SK-N-SH (cell line): ENCODE results near the gene DEPDC5. TPM values are rescaled to one million over a fixed set of nuclear protein-coding genes. Genes with fewer than 3 reads are reported as not detected.

Experiments
- CTCF ChIA-PET: fragments of 300-600, 350-600 bp; formaldehyde crosslinking; extraction: SDS; loops from one replicate; lab custom pipeline; 2021; lab: Yijun Ruan, JAX
- POLR2A ChIA-PET: fragments of 350-600 bp; sonication (Branson Sonifier 250); formaldehyde crosslinking; extraction: SDS; loops from one replicate; lab custom pipeline; 2020; ENCODE audit warnings: antibody characterized with exemption, inconsistent platforms; lab: Yijun Ruan, JAX
- DNase-seq: peaks from one replicate; pipeline ENCODE4 v3.0.0; 2012
- H2AFZ ChIP-seq: fragments of 200-600 bp; sonication (generic); 2 replicates; pipeline ENCODE4 v1.8.1; 2016; ENCODE audit warnings: antibody characterized with exemption, mild to moderate bottlenecking, low read depth
- H3F3A ChIP-seq: fragments of 200-600 bp; sonication (generic); replicated peaks from 2 replicates; pipeline ENCODE3; 2016; ENCODE audit warnings: antibody characterized with exemption, mild to moderate bottlenecking; ENCODE audit not compliant: insufficient read depth
- H3K27ac ChIP-seq, 2 experiments: fragments of 200-500 bp in 1 of 2; fragments of 200-600 bp in 1 of 2; sonication (Bioruptor generic) in 1 of 2; sonication (generic), shearing (Covaris generic) in 1 of 2; 2 replicates each; pipeline versions ENCODE4 v1.5.1 to v1.6.1; 2014 to 2016; ENCODE audit warnings: low read depth in 2 of 2, inconsistent platforms in 1 of 2, low read length in 1 of 2, mild to moderate bottlenecking in 1 of 2, mixed read lengths in 1 of 2
- H3K27me3 ChIP-seq: fragments of 200-600 bp; sonication (generic), shearing (Covaris generic); 2 replicates; pipeline ENCODE4 v1.6.1; 2016; ENCODE audit warnings: mixed run types; ENCODE audit not compliant: insufficient read depth
- H3K36me3 ChIP-seq, 2 experiments: fragments of 200-500 bp in 1 of 2; fragments of 200-600 bp in 1 of 2; sonication (Bioruptor generic) in 1 of 2; sonication (generic) in 1 of 2; replicated peaks in 1 of 2; 2 replicates each; pipeline versions ENCODE3 to v1.5.1; 2014 to 2016; ENCODE audit warnings: low read length in 1 of 2, mild to moderate bottlenecking in 1 of 2; ENCODE audit not compliant: insufficient read depth in 2 of 2, control insufficient read depth in 1 of 2
- H3K4me1 ChIP-seq, 2 experiments: fragments of 200-500 bp in 1 of 2; fragments of 200-600 bp in 1 of 2; sonication (Bioruptor generic) in 1 of 2; sonication (generic), shearing (Covaris generic) in 1 of 2; 2 replicates each; pipeline versions ENCODE4 v1.5.1 to v1.6.1; 2014 to 2016; ENCODE audit warnings: low read depth in 1 of 2, low read length in 1 of 2, mixed run types in 1 of 2; ENCODE audit not compliant: insufficient read depth in 2 of 2, control insufficient read depth in 1 of 2
- H3K4me2 ChIP-seq: fragments of 200-600 bp; sonication (generic), shearing (Covaris generic); 2 replicates; pipeline ENCODE4 v1.6.1; 2017; ENCODE audit warnings: mixed run types
- H3K4me3 ChIP-seq, 2 experiments: fragments of 200-500 bp in 1 of 2; fragments of 200-600 bp in 1 of 2; sonication (Bioruptor generic) in 1 of 2; sonication (generic), shearing (Covaris generic) in 1 of 2; 2 replicates each; pipeline versions ENCODE4 v1.5.1 to v1.8.1; 2014 to 2016; ENCODE audit warnings: low read depth in 2 of 2, inconsistent platforms in 1 of 2, low read length in 1 of 2, mild to moderate bottlenecking in 1 of 2, mixed read lengths in 1 of 2, moderate library complexity in 1 of 2
- H3K79me2 ChIP-seq: fragments of 200-600 bp; sonication (generic); 2 replicates; pipeline ENCODE4 v1.8.1; 2017; ENCODE audit warnings: mild to moderate bottlenecking; ENCODE audit not compliant: insufficient read depth
- H3K9ac ChIP-seq: fragments of 200-600 bp; sonication (generic); 2 replicates; pipeline ENCODE4 v1.6.1; 2017; ENCODE audit warnings: mixed run types
- H3K9me2 ChIP-seq: fragments of 200-600 bp; sonication (generic); 2 replicates; pipeline ENCODE4 v1.6.1; 2017; ENCODE audit warnings: mixed run types
- H3K9me3 ChIP-seq: fragments of 200-600 bp; sonication (generic); 2 replicates; pipeline ENCODE4 v1.6.1; 2017; ENCODE audit warnings: mixed run types, mild to moderate bottlenecking, moderate library complexity
- H4K20me1 ChIP-seq: fragments of 200-600 bp; sonication (generic); 2 replicates; pipeline ENCODE4 v1.6.1; 2017; ENCODE audit warnings: mild to moderate bottlenecking, mixed run types; ENCODE audit not compliant: insufficient read depth
- ELF1 ChIP-seq: IDR thresholded peaks from 2 replicates; pipeline ENCODE4 v1.4.0; 2012
- FOXJ3 ChIP-seq: sonication (generic); formaldehyde crosslinking; IDR thresholded peaks from 2 replicates; pipeline ENCODE4 v1.5.1; 2020; ENCODE audit warnings: mild to moderate bottlenecking, missing genetic modification reagents
- GABPA ChIP-seq: IDR thresholded peaks from 2 replicates; pipeline ENCODE4 v1.4.0; 2012; ENCODE audit warnings: low read depth, mild to moderate bottlenecking
- JUND ChIP-seq: IDR thresholded peaks from 2 replicates; pipeline ENCODE4 v1.4.0; 2012
- MEF2A ChIP-seq: IDR thresholded peaks from 2 replicates; pipeline ENCODE4 v1.4.0; 2012; ENCODE audit warnings: low read depth, borderline replicate concordance
- MXI1 ChIP-seq: IDR thresholded peaks from 2 replicates; pipeline ENCODE4 v1.6.1; 2012; ENCODE audit warnings: mild to moderate bottlenecking, low read depth, low read length, improper control_type of control experiment
- NRF1 ChIP-seq: IDR thresholded peaks from 2 replicates; pipeline ENCODE4 v1.6.1; 2012; ENCODE audit warnings: low read depth, mild to moderate bottlenecking, low read length
- PBX3 ChIP-seq: IDR thresholded peaks from 2 replicates; pipeline ENCODE4; 2012
- POLR2AphosphoS5 ChIP-seq: IDR thresholded peaks from 2 replicates; pipeline ENCODE4 v1.6.1; 2012; ENCODE audit warnings: low read depth, low read length
- TAF1 ChIP-seq: IDR thresholded peaks from 2 replicates; pipeline ENCODE4 v1.6.1; 2012; ENCODE audit warnings: low read depth, mild to moderate bottlenecking, low read length, moderate library complexity, borderline replicate concordance
- TCF12 ChIP-seq: IDR thresholded peaks from 2 replicates; pipeline ENCODE4 v1.4.0; 2012
- TEAD4 ChIP-seq: IDR thresholded peaks from 2 replicates; pipeline ENCODE4 v1.4.0; 2012; ENCODE audit warnings: mild to moderate bottlenecking, borderline replicate concordance; ENCODE audit not compliant: insufficient read depth
- YY1 ChIP-seq: IDR thresholded peaks from 2 replicates; pipeline ENCODE4 v1.4.0; 2012; ENCODE audit warnings: low read depth, mild to moderate bottlenecking
- WGBS: methylation state at CpG from one replicate; pipeline ENCODE4 v1.1.6; 2017; ENCODE audit warnings: low lambda C conversion rate; 5-methylcytosine and 5-hydroxymethylcytosine counted together
- polyA plus RNA-seq, 3 experiments: library from polyadenylated mRNA; depleted of rRNA; stranded (reverse); fragments of >200 nt; gene quantifications; 2 replicates each; pipeline ENCODE4 v1.2.3, GENCODE V29; 2012
- TF ChIP-seq, protein P1 (sequence below): fragments of 150-350 bp; IDR thresholded peaks from 2 replicates; pipeline ENCODE4 v1.6.1; 2017; ENCODE audit warnings: antibody characterized with exemption, low read length, low read depth, borderline replicate concordance
- TF ChIP-seq, protein P2 (sequence below): fragments of 200-600 bp; sonication (generic); IDR thresholded peaks from 2 replicates; pipeline ENCODE4 v1.6.1; 2017; ENCODE audit warnings: antibody characterized with exemption, mild to moderate bottlenecking, moderate library complexity

Gene DEPDC5
- polyA plus RNA-seq, 1 of the 3 experiments (the other 2 are of a cell fraction): 7.8 TPM

DNA sequence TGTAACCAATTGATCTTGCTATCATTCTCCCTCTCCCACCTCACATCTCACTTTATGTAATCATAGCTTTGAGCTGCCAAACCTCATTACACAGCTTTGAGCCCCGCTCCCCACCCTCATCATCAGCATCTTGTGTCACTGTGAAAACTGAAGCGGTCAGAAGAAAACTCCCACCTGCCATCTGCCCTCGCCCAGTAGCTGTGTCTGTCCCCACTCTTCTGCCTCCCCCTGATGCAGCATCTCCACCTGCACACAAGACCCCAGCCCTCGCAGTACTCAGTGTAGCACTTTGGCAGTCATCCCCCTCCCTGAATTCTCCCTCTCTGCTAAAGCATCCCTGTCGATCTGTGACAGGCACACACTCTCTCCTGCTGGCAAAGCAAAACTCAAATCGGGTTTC is 130.2 kb downstream of the DEPDC5 start:
- no peak overlapping the region for H3K4me3 ChIP-seq
- CTCF ChIA-PET: no interaction called here
- WGBS: 96% methylated on average over 6 of the region's 6 CpGs
- no peak overlapping the region for H3K4me2 ChIP-seq
- H3K9ac ChIP-seq: no peak overlapping the region
- no peak overlapping the region for H3K27ac ChIP-seq
- POLR2A ChIA-PET: no interaction called here
- H3K9me3 ChIP-seq: no peaks in the 10 kb centered on the region
- TF ChIP-seq YY1 (no peak), POLR2AphosphoS5 (no peak), PBX3 (no peak), JUND (no peak), NRF1 (no peak), TEAD4 (no peak), TCF12 (no peak), MXI1 (no peak), MEF2A (no peak), GABPA (no peak), TAF1 (no peak), FOXJ3 (CRISPR knock-in tag) (no peak), ELF1 (no peak)
- TF ChIP-seq, protein P1, sequence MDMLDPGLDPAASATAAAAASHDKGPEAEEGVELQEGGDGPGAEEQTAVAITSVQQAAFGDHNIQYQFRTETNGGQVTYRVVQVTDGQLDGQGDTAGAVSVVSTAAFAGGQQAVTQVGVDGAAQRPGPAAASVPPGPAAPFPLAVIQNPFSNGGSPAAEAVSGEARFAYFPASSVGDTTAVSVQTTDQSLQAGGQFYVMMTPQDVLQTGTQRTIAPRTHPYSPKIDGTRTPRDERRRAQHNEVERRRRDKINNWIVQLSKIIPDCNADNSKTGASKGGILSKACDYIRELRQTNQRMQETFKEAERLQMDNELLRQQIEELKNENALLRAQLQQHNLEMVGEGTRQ: no peak
- TF ChIP-seq, protein P2, sequence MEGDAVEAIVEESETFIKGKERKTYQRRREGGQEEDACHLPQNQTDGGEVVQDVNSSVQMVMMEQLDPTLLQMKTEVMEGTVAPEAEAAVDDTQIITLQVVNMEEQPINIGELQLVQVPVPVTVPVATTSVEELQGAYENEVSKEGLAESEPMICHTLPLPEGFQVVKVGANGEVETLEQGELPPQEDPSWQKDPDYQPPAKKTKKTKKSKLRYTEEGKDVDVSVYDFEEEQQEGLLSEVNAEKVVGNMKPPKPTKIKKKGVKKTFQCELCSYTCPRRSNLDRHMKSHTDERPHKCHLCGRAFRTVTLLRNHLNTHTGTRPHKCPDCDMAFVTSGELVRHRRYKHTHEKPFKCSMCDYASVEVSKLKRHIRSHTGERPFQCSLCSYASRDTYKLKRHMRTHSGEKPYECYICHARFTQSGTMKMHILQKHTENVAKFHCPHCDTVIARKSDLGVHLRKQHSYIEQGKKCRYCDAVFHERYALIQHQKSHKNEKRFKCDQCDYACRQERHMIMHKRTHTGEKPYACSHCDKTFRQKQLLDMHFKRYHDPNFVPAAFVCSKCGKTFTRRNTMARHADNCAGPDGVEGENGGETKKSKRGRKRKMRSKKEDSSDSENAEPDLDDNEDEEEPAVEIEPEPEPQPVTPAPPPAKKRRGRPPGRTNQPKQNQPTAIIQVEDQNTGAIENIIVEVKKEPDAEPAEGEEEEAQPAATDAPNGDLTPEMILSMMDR: no peak
- DNase-seq: no peak
- no peaks in the 10 kb centered on the region for H3K27me3 ChIP-seq
- no peaks in the 10 kb centered on the region for H4K20me1 ChIP-seq
- no peaks in the 10 kb centered on the region for H3K79me2 ChIP-seq
- H3K4me1 ChIP-seq: no peaks in the 10 kb centered on the region
- H3K9me2 ChIP-seq: no peaks in the 10 kb centered on the region
- H3K36me3 ChIP-seq: no peaks in the 10 kb centered on the region
- H2AFZ ChIP-seq: no peak overlapping the region
- H3F3A ChIP-seq: no peaks in the 10 kb centered on the region
